NCI-H446 (cell line): ENCODE measurements around the gene EXOC3L4.

Experiments
- DNase-seq, 2 experiments: peaks; one replicate each; lab custom pipeline; 2025; lab: John Stamatoyannopoulos, UW

Gene EXOC3L4

GRCh38 chr14:103070971-103071542 lies 23.5 kb upstream of the EXOC3L4 start:
- DNase-seq, result no peak

GRCh38 chr14:103071544-103072251 lies 22.8 kb upstream of the EXOC3L4 start:
- no peak for DNase-seq

GRCh38 chr14:103072595-103073366 lies 21.7 kb upstream of the EXOC3L4 start:
- no peak for DNase-seq

GRCh38 chr14:103073367-103073875 lies 21.1 kb upstream of the EXOC3L4 start:
- no peak for DNase-seq

- DNase-seq, result no peak
Measured at GRCh38 chr14:103073876-103074728, 20.4 kb upstream of the EXOC3L4 start.

- no peak for DNase-seq
Measured at GRCh38 chr14:103074729-103075367, 19.7 kb upstream of the EXOC3L4 start.

GRCh38 chr14:103078420-103078749 lies 16.1 kb upstream of the EXOC3L4 start:
- peak in 1 of 2 experiments; percentile 80 for DNase-seq

GRCh38 chr14:103078860-103079587 lies 15.5 kb upstream of the EXOC3L4 start:
- DNase-seq, result no peak

GRCh38 chr14:103081951-103082350 lies 12.6 kb upstream of the EXOC3L4 start:
- no peak for DNase-seq

- DNase-seq, result no peak
Measured at GRCh38 chr14:103084021-103084919, 10.3 kb upstream of the EXOC3L4 start, which contains the start of gene LBHD2. LBHD2 (plus strand) TSS chr14:103084210; CDS start chr14:103086013, 1,803 bp downstream.

- DNase-seq, result no peak
Measured at GRCh38 chr14:103085106-103086091, 9.1 kb upstream of the EXOC3L4 start.

- DNase-seq, result no peak
Measured at GRCh38 chr14:103086771-103087342, 7.7 kb upstream of the EXOC3L4 start.

GRCh38 chr14:103087343-103087835 lies 7.1 kb upstream of the EXOC3L4 start:
- no peak for DNase-seq

GRCh38 chr14:103088921-103089320 lies 5.6 kb upstream of the EXOC3L4 start:
- DNase-seq, result no peak

GRCh38 chr14:103089386-103090335 lies 4.9 kb upstream of the EXOC3L4 start:
- DNase-seq, result no peak

GRCh38 chr14:103090481-103091020 lies 4.0 kb upstream of the EXOC3L4 start:
- DNase-seq, result no peak
